ENCODE measurements around the gene SACM1L.

- TF ChIP-seq CTCF (IDR thresholded peaks at IDR 0.05; ENCODE audit: borderline replicate concordance, extremely low read depth, low read length, poor library complexity, severe bottlenecking): no peak
- no peak for TF ChIP-seq EZH2 (IDR thresholded peaks at IDR 0.05; ENCODE audit: borderline replicate concordance, low read depth, low read length, severe bottlenecking)
These were observed 7.3 kb upstream of the SACM1L start for GRCh38 chr3:45681846-45682245.
